Measurements from ENCODE around the gene COL28A1. TPM values are rescaled to one million over a fixed set of nuclear protein-coding genes. Genes with fewer than 3 reads are reported as not detected.

COL28A1 gene
- total RNA-seq (2022; extraction: Qiagen RNA extraction; ENCODE audit: low read depth), result 0.56 to 0.97 TPM (median 0.71 TPM) in 5 replicates

GRCh38 chr7:7535691-7536090, at the start of gene COL28A1:
Gene COL28A1, minus strand, starts transcription at chr7:7535873. Its CDS starts 2,998 bp downstream, at chr7:7532875.

GRCh38 chr7:7566651-7567611, 31.3 kb upstream of the COL28A1 start, which contains the start of gene MIOS:
Gene MIOS, plus strand, starts transcription at chr7:7566884. Its CDS starts 5,592 bp downstream, at chr7:7572476.

Other genes with a start within 250 kb of the COL28A1 start
- gene MIOS, start 31.0 kb upstream of the COL28A1 start, total RNA-seq (2022; extraction: Qiagen RNA extraction; ENCODE audit: low read depth), result 17.3 to 21.6 TPM (median 19.7 TPM) in 5 replicates
- gene UMAD1, start 104.9 kb upstream of the COL28A1 start, total RNA-seq (2022; extraction: Qiagen RNA extraction; ENCODE audit: low read depth), result 8.9 to 14.4 TPM (median 11.6 TPM) in 5 replicates
- gene RPA3, start 182.7 kb upstream of the COL28A1 start, total RNA-seq (2022; extraction: Qiagen RNA extraction; ENCODE audit: low read depth), result 82.4 to 108 TPM (median 98.7 TPM) in 5 replicates